Liver (tissue), 9 donors: ENCODE data around the gene DGKD. TPM values are rescaled to one million over a fixed set of nuclear protein-coding genes. Genes with fewer than 3 reads are reported as not detected.

Experiments used
- DNase-seq: peaks from one replicate; pipeline ENCODE4 v3.0.0-alpha.2; 2017; ENCODE audit warnings: low spot score
- H3K27ac ChIP-seq, 2 donors: one replicate each; pipeline ENCODE4 v1.7.0; 2013; ENCODE audit warnings: inconsistent platforms in 2 of 2, low read length in 2 of 2, control low read depth in 1 of 2, low read depth in 1 of 2, mild to moderate bottlenecking in 1 of 2
- H3K27me3 ChIP-seq, 4 donors: one replicate each; pipeline versions ENCODE4 v1.6.1 to v1.7.0; 2013; ENCODE audit warnings: low read length in 3 of 4, inconsistent platforms in 1 of 4, mild to moderate bottlenecking in 1 of 4, moderate library complexity in 1 of 4; ENCODE audit not compliant: control insufficient read depth in 4 of 4, insufficient read depth in 4 of 4
- H3K36me3 ChIP-seq, 4 donors: one replicate each; pipeline versions ENCODE4 v1.6.1 to v1.7.0; 2013; ENCODE audit warnings: low read length in 3 of 4, mild to moderate bottlenecking in 3 of 4, low read depth in 1 of 4, moderate library complexity in 1 of 4; ENCODE audit not compliant: control insufficient read depth in 4 of 4, insufficient read depth in 3 of 4
- H3K4me1 ChIP-seq, 4 donors: one replicate each; pipeline versions ENCODE4 v1.6.1 to v1.7.0; 2013; ENCODE audit warnings: low read length in 3 of 4, mild to moderate bottlenecking in 3 of 4, moderate library complexity in 1 of 4; ENCODE audit not compliant: control insufficient read depth in 4 of 4, insufficient read depth in 4 of 4
- H3K4me3 ChIP-seq, 3 donors: one replicate each; pipeline versions ENCODE4 v1.6.1 to v1.7.0; 2013; ENCODE audit warnings: low read length in 3 of 3, control low read depth in 1 of 3, low read depth in 1 of 3, mild to moderate bottlenecking in 1 of 3
- H3K9ac ChIP-seq, 2 donors: one replicate each; pipeline ENCODE4 v1.7.0; 2013; ENCODE audit warnings: low read length in 2 of 2, mild to moderate bottlenecking in 2 of 2, moderate library complexity in 2 of 2, control low read depth in 1 of 2, low read depth in 1 of 2
- H3K9me3 ChIP-seq, 4 donors: one replicate each; pipeline versions ENCODE4 v1.6.1 to v1.7.0; 2013; ENCODE audit warnings: low read length in 3 of 4; ENCODE audit not compliant: control insufficient read depth in 4 of 4
- EGR1 ChIP-seq, 2 donors: IDR thresholded peaks; 2 replicates each; pipeline ENCODE4 v1.6.1; 2016 to 2018; ENCODE audit warnings: antibody characterized with exemption in 2 of 2, low read depth in 2 of 2
- FOXA2 ChIP-seq: IDR thresholded peaks from 2 replicates; pipeline ENCODE4 v1.6.1; 2016; ENCODE audit warnings: antibody characterized with exemption
- GABPA ChIP-seq, 2 donors: IDR thresholded peaks in 1 of 2; conservative IDR thresholded peaks in 1 of 2; 2 replicates each; pipeline ENCODE4 v1.6.1; 2016; ENCODE audit warnings: antibody characterized with exemption in 2 of 2, mild to moderate bottlenecking in 1 of 2, moderate library complexity in 1 of 2
- HNF4A ChIP-seq, 2 donors: conservative IDR thresholded peaks; 2 replicates each; pipeline ENCODE4 v1.6.1; 2016; ENCODE audit warnings: antibody characterized with exemption in 2 of 2, mild to moderate bottlenecking in 2 of 2
- HNF4G ChIP-seq: IDR thresholded peaks from 2 replicates; pipeline ENCODE4 v1.6.1; 2016; ENCODE audit warnings: antibody characterized with exemption
- JUND ChIP-seq, 2 donors: IDR thresholded peaks; 2 replicates each; pipeline ENCODE4 v1.6.1; 2016; ENCODE audit warnings: antibody characterized with exemption in 2 of 2
- MAX ChIP-seq: IDR thresholded peaks from 2 replicates; pipeline ENCODE4 v1.6.1; 2016; ENCODE audit warnings: antibody characterized with exemption
- NR2F2 ChIP-seq: IDR thresholded peaks from 2 replicates; pipeline ENCODE4 v1.6.1; 2016; ENCODE audit warnings: antibody characterized with exemption
- RAD21 ChIP-seq, 2 donors: IDR thresholded peaks; 2 replicates each; pipeline ENCODE4 v1.6.1; 2016; ENCODE audit warnings: antibody characterized with exemption in 2 of 2, mild to moderate bottlenecking in 2 of 2
- REST ChIP-seq: IDR thresholded peaks from 2 replicates; pipeline ENCODE4 v1.6.1; 2016; ENCODE audit warnings: antibody characterized with exemption, mild to moderate bottlenecking
- RXRA ChIP-seq, 2 donors: IDR thresholded peaks; 2 replicates each; pipeline ENCODE4 v1.6.1; 2017 to 2018; ENCODE audit warnings: antibody characterized with exemption in 2 of 2, mild to moderate bottlenecking in 1 of 2
- SP1 ChIP-seq: IDR thresholded peaks from 2 replicates; pipeline ENCODE4 v1.6.1; 2018; ENCODE audit warnings: antibody characterized with exemption, mild to moderate bottlenecking
- TAF1 ChIP-seq: conservative IDR thresholded peaks from 2 replicates; pipeline ENCODE4 v1.6.1; 2016; ENCODE audit warnings: antibody characterized with exemption, mild to moderate bottlenecking
- YY1 ChIP-seq: IDR thresholded peaks from 2 replicates; pipeline ENCODE4 v1.6.1; 2016; ENCODE audit warnings: antibody characterized with exemption, mild to moderate bottlenecking
- ZBTB33 ChIP-seq: IDR thresholded peaks from 2 replicates; pipeline ENCODE4 v1.6.1; 2016; ENCODE audit warnings: antibody characterized with exemption
- WGBS: extraction: QIAGEN DNeasy Blood & Tissue Kit; methylation state at CpG from one replicate; pipeline ENCODE4 v1.1.7; 2013; 5-methylcytosine and 5-hydroxymethylcytosine counted together
- polyA plus RNA-seq, 2 donors: library from polyadenylated mRNA; stranded (reverse) in 1 of 2; unstranded in 1 of 2; fragments of 200-250 nt in 1 of 2; fragments of >200 nt in 1 of 2; fragmentation: Nextera tagmentation in 1 of 2; extraction: Ambion mirVana in 1 of 2; gene quantifications; one replicate each; pipeline versions ENCODE4 v1.2.1 to v1.2.3, GENCODE V29; 2013 to 2015
- total RNA-seq, 2 donors: library from RNA; depleted of rRNA; stranded (reverse); fragments of >200 nt; gene quantifications; one replicate each; pipeline ENCODE4 v1.2.3, GENCODE V29; 2014
- donor health status: healthy.
- donor health status: healthy.
- donor health status: healthy.
- donor health status: healthy.
- donor health status: healthy.

The DGKD gene
- total and polyA plus RNA-seq, 4 donors = 4.8 to 16.4 (median 8.2) TPM

- 88% methylated on average over 9 of the region's 9 CpGs for WGBS
- DNase-seq = no peak
- H3K4me3 ChIP-seq = no peak overlapping the region
- H3K27me3 ChIP-seq = no peaks in the 10 kb centered on the region
- no peak overlapping the region for H3K27ac ChIP-seq
- TF ChIP-seq EGR1 (IDR thresholded peaks at IDR 0.05; ENCODE audit: low read depth in 2 of 2) (no peak), RXRA (IDR thresholded peaks at IDR 0.05) (no peak), YY1 (no peak), HNF4A (conservative IDR thresholded peaks at IDR 0.05) (no peak), JUND (IDR thresholded peaks at IDR 0.05) (no peak), TAF1 (no peak), NR2F2 (no peak), RAD21 (IDR thresholded peaks at IDR 0.05) (no peak), REST (no peak), FOXA2 (no peak), ZBTB33 (no peak), SP1 (no peak)
- H3K9me3 ChIP-seq = no peaks in the 10 kb centered on the region
- no peaks in the 10 kb centered on the region for H3K4me1 ChIP-seq
- no peak overlapping the region for H3K9ac ChIP-seq
- H3K36me3 ChIP-seq = peaks cover 4 to 56% (median 22%) of the 10 kb centered on the region in 4 donors
These were observed 84.9 kb downstream of the DGKD start for GRCh38 chr2:233439191-233439590.

DNA sequence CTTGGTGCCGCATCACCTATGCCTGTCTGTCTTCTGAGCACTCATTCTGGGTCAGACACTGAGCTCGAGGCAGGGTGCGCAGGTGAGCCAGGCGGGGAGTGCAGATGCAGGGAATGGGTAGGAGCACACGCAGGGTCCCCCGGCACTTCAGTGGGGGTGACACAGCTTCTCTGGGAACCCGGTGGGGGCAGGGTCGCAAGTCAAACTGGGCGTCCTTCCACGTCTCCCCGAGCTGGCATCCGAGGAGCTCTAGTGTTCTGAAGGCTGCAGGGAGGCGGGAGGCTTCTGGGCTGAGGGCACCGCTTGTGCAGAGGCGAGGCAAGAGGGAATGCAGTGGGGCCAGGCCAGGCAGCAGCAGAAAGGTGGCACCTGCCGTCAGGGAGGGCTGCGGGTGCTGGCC lies 86.0 kb downstream of the DGKD start:
- Histone ChIP-seq H3K9ac (no peak overlapping the region), H3K4me1 (no peaks in the 10 kb centered on the region), H3K9me3 (no peaks in the 10 kb centered on the region), H3K4me3 (no peak overlapping the region), H3K36me3 (peaks cover 2 to 51% (median 19%) of the 10 kb centered on the region in 4 donors), H3K27ac (no peak overlapping the region), H3K27me3 (no peaks in the 10 kb centered on the region)
- no peak for TF ChIP-seq FOXA2
- no peak for TF ChIP-seq EGR1 (IDR thresholded peaks at IDR 0.05; ENCODE audit: low read depth in 2 of 2)
- TF ChIP-seq YY1 = no peak
- no peak for TF ChIP-seq MAX
- no peak for TF ChIP-seq RXRA (IDR thresholded peaks at IDR 0.05)
- WGBS = 96% methylated on average over 17 of the region's 17 CpGs
- no peak for DNase-seq

DNA sequence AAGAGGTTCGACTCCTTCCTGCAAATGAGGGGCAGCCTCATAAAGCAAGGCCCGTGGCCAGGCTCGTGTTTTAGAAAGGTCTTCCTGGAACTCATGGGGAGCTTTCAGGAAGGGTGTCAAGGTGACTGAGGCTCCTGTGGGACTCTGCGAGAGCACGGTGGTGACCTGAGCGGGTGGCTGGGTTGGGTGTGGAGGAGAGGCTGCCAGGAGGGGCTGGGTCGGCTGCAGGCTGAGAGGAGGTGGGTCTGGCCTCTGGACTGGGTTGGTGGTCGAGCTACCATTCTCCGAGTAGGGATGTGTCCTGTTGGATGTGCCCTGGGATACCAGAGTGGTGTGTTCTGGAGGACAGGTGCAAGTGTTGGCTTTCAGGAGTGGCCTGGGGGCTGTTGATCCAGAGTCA lies 86.4 kb downstream of the DGKD start:
- Histone ChIP-seq H3K36me3 (peaks cover 2 to 52% (median 18%) of the 10 kb centered on the region in 4 donors), H3K27me3 (no peaks in the 10 kb centered on the region), H3K9me3 (no peaks in the 10 kb centered on the region), H3K4me3 (no peak overlapping the region), H3K4me1 (no peaks in the 10 kb centered on the region), H3K27ac (no peak overlapping the region), H3K9ac (no peak overlapping the region)
- DNase-seq = no peak
- WGBS = 96% methylated on average over 9 of the region's 9 CpGs
- TF ChIP-seq JUND (IDR thresholded peaks at IDR 0.05) (no peak), HNF4G (no peak), FOXA2 (no peak), HNF4A (conservative IDR thresholded peaks at IDR 0.05) (no peak), REST (no peak), TAF1 (no peak), MAX (no peak), RXRA (IDR thresholded peaks at IDR 0.05) (no peak), SP1 (no peak), YY1 (no peak), GABPA (IDR thresholded peaks at IDR 0.05 in 1 of 2, conservative IDR thresholded peaks at IDR 0.05 in 1 of 2) (no peak), EGR1 (IDR thresholded peaks at IDR 0.05; ENCODE audit: low read depth in 2 of 2) (no peak), NR2F2 (no peak), ZBTB33 (no peak)
